ENCODE data around the gene MYH3. TPM values are rescaled to one million over a fixed set of nuclear protein-coding genes. Genes with fewer than 3 reads are reported as not detected.

MYH3 gene
- total and polyA plus RNA-seq, 2 donors from 2014 or later = 2.5 to 2.9 TPM

DNA sequence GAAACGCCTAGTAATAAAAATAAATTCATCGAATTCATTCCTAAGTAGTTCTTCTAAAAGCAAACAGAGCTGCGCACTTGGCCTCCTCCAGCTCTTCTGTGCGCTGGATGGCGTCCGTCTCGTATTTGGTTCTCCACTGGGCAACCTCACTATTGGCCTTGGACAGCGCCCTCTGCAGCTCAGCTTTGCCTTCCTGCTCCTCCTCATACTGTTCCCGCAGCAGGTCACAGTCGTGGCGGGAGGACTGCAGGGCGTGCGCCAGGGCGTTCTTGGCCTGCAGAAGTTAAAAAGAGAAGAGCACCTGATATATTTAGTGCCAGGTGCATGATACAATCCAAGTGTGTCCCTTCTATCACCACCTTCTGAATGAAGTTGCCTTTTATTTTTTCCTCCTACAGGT is 21.8 kb downstream of the MYH3 start:
- H3K36me3 ChIP-seq (ENCODE audit: control insufficient read depth in 2 of 3, insufficient read depth in 3 of 3, low read length in 3 of 3) = peaks cover 0 to 10% (median 6%) of the 10 kb centered on the region in 3 donors
- intact Hi-C loops (cut with DNase I) = no loop called here
- TF ChIP-seq, protein P1, sequence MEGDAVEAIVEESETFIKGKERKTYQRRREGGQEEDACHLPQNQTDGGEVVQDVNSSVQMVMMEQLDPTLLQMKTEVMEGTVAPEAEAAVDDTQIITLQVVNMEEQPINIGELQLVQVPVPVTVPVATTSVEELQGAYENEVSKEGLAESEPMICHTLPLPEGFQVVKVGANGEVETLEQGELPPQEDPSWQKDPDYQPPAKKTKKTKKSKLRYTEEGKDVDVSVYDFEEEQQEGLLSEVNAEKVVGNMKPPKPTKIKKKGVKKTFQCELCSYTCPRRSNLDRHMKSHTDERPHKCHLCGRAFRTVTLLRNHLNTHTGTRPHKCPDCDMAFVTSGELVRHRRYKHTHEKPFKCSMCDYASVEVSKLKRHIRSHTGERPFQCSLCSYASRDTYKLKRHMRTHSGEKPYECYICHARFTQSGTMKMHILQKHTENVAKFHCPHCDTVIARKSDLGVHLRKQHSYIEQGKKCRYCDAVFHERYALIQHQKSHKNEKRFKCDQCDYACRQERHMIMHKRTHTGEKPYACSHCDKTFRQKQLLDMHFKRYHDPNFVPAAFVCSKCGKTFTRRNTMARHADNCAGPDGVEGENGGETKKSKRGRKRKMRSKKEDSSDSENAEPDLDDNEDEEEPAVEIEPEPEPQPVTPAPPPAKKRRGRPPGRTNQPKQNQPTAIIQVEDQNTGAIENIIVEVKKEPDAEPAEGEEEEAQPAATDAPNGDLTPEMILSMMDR (IDR thresholded peaks at IDR 0.05; ENCODE audit: borderline replicate concordance, extremely low read depth, insufficient read depth) = no peak

DNA sequence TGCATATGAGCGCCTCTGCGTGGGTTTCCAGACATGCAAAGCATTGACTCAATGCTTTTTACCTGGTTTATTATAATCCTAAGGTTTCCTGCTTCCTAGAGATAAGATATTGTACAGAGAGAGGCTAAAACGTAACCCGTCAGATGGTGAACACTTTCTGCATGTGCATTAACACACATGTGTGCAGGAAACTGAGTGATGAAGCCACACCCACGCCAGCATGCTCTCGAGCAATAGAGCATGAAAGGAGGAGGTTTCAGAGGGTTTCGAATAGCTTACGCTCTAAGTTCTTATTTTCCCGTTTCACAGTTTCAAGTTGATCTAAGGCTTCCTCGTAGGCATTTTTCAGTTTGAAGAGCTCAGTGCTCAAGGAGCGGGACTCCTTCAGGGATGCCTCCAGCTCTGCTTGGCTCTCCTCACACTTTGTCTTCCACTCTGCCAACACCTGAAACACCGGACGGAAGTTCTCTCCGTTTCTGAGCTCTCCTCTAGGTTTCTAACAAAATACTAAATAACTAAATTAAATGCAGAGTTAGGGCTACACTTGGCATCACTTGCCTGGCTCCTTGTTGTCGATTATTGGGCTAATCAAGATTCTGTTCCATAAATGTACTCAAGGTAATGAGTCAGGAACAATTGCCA is 23.2 kb downstream of the MYH3 start:
- intact Hi-C loops (cut with DNase I) = no loop called here
- H3K27me3 ChIP-seq (ENCODE audit: control insufficient read depth, insufficient read depth, low read length) = no peaks in the 10 kb centered on the region
- TF ChIP-seq, protein P1 (IDR thresholded peaks at IDR 0.05; ENCODE audit: borderline replicate concordance, extremely low read depth, insufficient read depth) = no peak

More for the DNA sequence above, 21.8 kb downstream of the MYH3 start:
- Histone ChIP-seq H3K9ac (ENCODE audit: low read length in 3 of 3) (no peak overlapping the region), H3K27ac (ENCODE audit: low read depth in 2 of 2, low read length in 2 of 2) (no peak overlapping the region), H3K4me3 (ENCODE audit: low read length in 3 of 3) (no peak overlapping the region), H3K27me3 (ENCODE audit: control insufficient read depth, insufficient read depth, low read length) (no peaks in the 10 kb centered on the region), H3K9me3 (ENCODE audit: control insufficient read depth in 2 of 3, insufficient read depth in 1 of 3, low read length in 3 of 3) (no peaks in the 10 kb centered on the region), H3K4me1 (ENCODE audit: control insufficient read depth in 2 of 3, insufficient read depth in 2 of 3, low read depth in 1 of 3, low read length in 3 of 3) (no peaks in the 10 kb centered on the region)
- DNase-seq = no peak
- no peak for FAIRE-seq

DNA sequence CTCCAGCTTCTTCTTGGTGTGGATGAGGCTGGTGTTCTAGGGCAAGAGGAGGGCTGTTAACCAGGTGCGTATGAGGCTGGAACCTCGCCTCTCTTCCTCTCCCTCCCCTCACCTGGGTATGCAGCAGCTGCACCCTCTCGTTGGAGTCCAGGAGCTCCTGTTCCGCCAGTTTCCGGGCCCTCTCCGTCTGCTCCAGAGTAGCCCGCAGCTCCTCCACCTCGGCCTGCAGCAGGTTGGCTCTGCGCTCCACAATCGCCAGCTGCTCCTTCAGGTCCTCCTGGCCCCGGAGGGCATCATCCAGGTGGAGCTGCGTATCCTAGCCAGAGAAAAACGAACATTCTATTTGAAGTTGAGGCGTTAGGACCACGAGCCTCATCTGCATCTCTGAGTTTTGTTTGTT is 25.4 kb downstream of the MYH3 start:
- DNase-seq = no peak
- TF ChIP-seq, protein P1 (IDR thresholded peaks at IDR 0.05; ENCODE audit: borderline replicate concordance, extremely low read depth, insufficient read depth) = no peak
- Histone ChIP-seq H3K27ac (ENCODE audit: low read depth in 2 of 2, low read length in 2 of 2) (no peak overlapping the region), H3K4me3 (ENCODE audit: low read length in 3 of 3) (no peak overlapping the region), H3K9ac (ENCODE audit: low read length in 3 of 3) (no peak overlapping the region), H3K4me1 (ENCODE audit: control insufficient read depth in 2 of 3, insufficient read depth in 2 of 3, low read depth in 1 of 3, low read length in 3 of 3) (no peaks in the 10 kb centered on the region), H3K36me3 (ENCODE audit: control insufficient read depth in 2 of 3, insufficient read depth in 3 of 3, low read length in 3 of 3) (peaks cover 0 to 2% (median 0%) of the 10 kb centered on the region in 3 donors), H3K9me3 (ENCODE audit: control insufficient read depth in 2 of 3, insufficient read depth in 1 of 3, low read length in 3 of 3) (no peaks in the 10 kb centered on the region), H3K27me3 (ENCODE audit: control insufficient read depth, insufficient read depth, low read length) (no peaks in the 10 kb centered on the region)
- intact Hi-C loops (cut with DNase I) = no loop called here
- FAIRE-seq = no peak

More for the DNA sequence above, 23.2 kb downstream of the MYH3 start:
- no peak for FAIRE-seq
- DNase-seq = peak in 1 of 5 donors; percentile 29
- no peak overlapping the region for H3K27ac ChIP-seq (ENCODE audit: low read depth in 2 of 2, low read length in 2 of 2)
- peaks cover 0 to 6% (median 3%) of the 10 kb centered on the region in 3 donors for H3K36me3 ChIP-seq (ENCODE audit: control insufficient read depth in 2 of 3, insufficient read depth in 3 of 3, low read length in 3 of 3)
- H3K9me3 ChIP-seq (ENCODE audit: control insufficient read depth in 2 of 3, insufficient read depth in 1 of 3, low read length in 3 of 3) = no peaks in the 10 kb centered on the region
- H3K9ac ChIP-seq (ENCODE audit: low read length in 3 of 3) = no peak overlapping the region
- no peaks in the 10 kb centered on the region for H3K4me1 ChIP-seq (ENCODE audit: control insufficient read depth in 2 of 3, insufficient read depth in 2 of 3, low read depth in 1 of 3, low read length in 3 of 3)
- H3K4me3 ChIP-seq (ENCODE audit: low read length in 3 of 3) = no peak overlapping the region

Measured in kidney (tissue), 14 donors.